HEK293T (cell line): Measurements from ENCODE around the gene HNRNPAB.

Experiments
- ELF4 ChIP-seq: fragments of 450-650 bp; IDR thresholded peaks from 2 replicates; pipeline ENCODE4 v1.6.1; 2017; ENCODE audit warnings: antibody characterized with exemption
- FOXA1 ChIP-seq: fragments of 450-650 bp; IDR thresholded peaks from 2 replicates; pipeline ENCODE4 v1.6.1; 2016; ENCODE audit warnings: mild to moderate bottlenecking
- TARDBP ChIP-seq: fragments of 450-650 bp; IDR thresholded peaks from 2 replicates; pipeline ENCODE4 v1.6.1; 2016
- ZNF384 ChIP-seq: fragments of 450-650 bp; IDR thresholded peaks from 2 replicates; pipeline ENCODE4 v1.6.1; 2016

- no peak for TF ChIP-seq TARDBP
- TF ChIP-seq ELF4: no peak
- TF ChIP-seq FOXA1: no peak
- no peak for TF ChIP-seq ZNF384
Measured at GRCh38 chr5:178202541-178202940, 1.8 kb upstream of the HNRNPAB start.
